Retina (tissue), 1 donor: ENCODE measurements around the gene ITSN2.

ENCODE experiments used
- DNase-seq: peaks from one replicate; pipeline ENCODE4 v3.0.0-alpha.2; 2016

The ITSN2 gene

DNA sequence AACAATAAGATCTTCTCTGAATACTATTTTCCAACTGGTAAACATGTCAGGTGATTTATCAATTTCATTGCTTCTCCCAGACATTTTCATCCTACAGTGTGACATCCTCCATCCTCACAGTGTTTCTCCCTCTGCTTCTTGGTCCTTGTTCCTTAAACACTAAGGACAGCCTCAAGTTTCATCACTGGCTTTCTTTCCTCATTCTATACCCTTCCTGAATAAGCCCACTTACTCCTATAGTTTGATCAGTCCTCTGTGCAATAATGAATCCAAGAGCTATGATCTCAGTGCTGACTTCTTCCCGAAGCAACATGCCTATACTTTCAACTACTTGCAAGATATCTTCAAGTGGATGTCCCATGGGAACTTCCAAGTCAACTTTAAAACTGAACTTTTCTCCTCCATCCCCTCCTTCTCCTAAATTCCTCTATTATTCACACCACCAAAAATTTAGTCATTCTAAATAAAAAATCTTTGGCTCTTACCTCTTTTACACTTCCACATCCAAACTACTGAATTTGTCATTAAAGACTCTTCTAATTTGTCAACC is 97.8 kb downstream of the ITSN2 start:
- no peak for DNase-seq

DNA sequence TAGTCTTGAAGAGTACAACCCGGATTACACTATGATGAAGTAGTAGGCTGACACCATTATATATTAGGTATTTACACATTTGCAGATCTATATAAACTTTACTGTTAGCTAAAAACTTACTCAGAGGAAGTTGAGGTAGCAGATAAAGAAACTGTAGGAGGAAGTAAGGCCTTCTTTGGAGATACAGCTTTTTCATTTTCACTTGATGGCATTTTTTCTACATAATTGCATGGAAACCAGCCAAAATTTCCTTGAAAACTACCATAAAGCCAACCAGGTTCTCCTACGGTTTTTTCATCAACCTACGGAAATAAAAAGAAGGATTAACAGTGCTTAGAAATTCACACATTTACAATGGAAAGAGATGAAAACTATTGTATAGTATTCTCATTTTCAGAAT is 98.9 kb downstream of the ITSN2 start:
- DNase-seq: no peak

DNA sequence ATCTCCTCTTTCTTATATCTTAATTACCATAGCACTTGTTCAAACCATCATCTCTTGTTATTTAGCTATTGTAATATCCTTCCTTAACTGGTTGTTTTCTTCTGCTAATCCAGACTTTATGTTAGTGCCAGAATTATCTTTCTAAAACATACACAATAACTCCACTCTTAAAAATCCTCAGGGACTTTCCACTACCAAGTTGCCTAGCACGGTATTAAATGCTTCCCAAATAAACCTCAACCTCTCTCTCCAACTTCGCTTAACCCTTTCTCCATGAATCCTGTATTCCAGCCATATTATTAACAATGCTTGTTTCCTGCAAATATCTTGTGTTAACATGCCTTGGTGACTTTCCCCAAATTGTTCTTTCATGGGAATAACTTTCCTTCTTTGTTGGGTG is 101.0 kb downstream of the ITSN2 start:
- DNase-seq: no peak

DNA sequence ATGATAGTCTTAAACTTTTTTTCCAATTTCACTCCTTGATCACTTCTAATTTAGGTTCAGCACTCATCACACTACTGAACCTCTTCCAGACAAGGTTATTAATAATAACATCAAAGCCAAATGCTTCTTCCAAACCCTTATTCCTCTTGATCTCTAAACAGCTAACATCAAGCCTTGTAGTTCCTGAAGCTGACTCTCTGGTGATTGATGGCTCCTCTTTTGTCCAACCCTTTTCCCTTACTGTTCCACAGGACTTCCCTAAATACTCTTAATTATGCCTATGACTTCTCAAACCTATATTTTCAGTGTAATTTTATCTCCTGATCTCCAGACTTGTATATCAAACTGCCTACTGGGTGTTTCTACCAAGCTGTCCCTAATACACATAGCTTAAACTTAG is 101.6 kb downstream of the ITSN2 start:
- DNase-seq: no peak

DNA sequence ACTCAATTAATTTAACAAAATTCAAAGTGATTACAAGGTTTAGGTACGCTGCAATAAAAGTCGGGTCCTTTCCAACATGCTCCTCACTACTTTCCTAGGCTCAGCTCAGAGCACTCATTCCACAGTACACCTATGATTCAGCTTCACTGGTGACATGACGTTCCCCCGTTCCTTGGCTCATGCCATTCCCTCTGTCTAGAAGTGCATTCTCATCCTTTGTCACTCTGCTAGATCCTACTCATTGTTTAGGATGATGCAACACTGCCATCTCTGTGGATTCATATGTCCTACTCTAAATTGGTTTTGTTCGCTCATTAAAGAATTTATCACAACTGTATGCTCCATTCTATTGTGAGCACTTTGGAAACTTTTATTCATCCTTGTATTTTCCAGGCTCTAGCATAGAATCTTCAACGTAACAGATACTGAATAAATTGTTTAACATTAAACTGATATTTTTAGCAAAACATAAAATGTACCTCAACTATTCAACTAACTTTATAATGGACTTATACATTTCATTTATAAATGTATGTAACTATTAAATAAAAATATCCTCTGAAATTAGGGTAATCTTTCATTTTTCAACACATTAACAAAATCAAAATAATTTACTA is 106.9 kb downstream of the ITSN2 start:
- DNase-seq: no peak

DNA sequence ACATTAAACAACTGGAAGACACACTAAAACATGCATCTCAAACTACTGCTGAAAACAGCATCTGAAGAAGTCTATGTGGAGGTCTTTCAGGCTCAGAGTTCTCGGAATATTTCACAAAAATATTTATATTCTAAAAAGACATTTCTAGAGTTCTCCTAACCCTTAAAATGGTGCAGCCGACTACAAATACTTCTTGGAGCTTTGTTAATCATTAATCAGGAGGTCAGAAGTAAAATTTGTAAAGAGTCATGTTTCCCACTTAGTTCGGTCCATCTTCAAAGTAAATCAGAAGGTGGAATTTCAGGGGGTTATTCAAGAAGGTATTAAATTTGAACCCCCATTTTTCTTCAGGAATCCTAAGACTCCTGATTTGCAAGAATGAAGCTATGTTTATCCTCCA is 112.7 kb downstream of the ITSN2 start:
- no peak for DNase-seq

DNA sequence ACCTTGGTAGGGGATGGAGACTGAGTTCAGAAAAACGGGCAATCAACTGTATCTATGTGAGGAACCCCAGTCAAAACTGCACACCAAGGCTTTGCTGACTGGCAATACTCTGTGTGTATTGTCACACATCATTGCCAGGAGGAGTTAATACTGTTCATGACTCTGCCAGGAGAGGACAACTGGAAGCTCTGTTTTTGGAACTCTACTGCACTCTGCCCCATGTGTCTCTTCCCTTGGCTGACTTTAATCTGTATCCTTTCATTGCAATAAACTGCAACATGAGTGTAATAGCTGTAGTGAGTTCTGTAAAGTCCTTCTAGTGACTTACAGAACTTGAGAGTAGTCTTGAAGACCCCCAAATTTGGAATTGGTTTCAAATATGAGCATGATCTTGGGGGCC is 113.2 kb downstream of the ITSN2 start:
- no peak for DNase-seq

DNA sequence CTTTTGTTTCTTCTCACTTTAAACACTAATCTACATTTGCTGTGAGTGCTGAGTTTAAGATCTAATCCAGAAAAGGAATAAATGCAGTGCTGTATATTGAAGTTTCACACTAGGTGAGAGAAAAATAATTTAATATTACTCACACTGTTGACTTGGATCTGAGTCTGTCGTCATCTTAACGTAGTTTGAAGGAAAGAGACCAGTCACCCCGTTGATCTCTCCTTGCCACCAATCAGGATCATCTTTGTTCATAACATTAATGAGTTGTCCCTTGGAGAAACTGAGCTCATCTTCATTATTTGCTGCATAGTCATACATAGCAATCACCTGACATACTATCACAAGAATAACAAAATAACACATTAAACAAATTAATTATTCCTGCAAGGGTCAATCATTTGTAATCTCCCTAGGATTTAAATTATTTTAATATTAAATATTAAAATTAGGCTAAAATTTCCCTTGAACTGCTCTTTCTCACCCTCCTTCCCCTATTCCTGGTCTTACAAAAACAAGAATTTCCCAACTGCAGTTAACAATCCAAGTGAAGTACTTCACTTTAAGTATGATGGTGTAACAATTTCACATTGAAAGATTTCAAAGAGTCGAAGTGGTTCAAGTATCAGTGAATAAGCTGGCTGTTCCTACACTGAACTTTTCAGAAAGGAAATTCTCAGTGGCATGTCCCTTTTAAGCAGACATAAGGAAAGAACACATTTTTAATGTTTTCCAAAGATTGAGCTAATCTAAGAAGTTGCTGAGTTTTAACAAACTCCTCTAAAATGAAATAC is 114.2 kb downstream of the ITSN2 start:
- DNase-seq: no peak

DNA sequence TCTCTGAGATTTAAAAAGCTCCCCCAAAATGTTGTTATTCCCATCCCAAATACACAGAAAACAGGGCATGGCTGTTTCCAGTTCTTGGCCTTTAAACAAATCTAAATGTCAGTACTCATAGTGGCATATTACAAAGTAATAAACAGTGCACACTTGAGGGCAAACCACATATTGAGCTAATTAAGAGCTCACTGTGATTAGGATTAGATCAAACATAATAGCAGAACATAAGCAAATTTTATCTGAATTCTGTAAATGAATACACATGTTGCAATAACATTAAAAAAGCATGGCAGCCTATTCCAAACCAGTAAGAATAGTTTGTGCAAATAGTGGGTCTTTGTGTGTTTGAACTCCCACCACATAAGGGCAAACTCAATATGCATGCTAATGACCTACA is 118.8 kb downstream of the ITSN2 start:
- DNase-seq: no peak

DNA sequence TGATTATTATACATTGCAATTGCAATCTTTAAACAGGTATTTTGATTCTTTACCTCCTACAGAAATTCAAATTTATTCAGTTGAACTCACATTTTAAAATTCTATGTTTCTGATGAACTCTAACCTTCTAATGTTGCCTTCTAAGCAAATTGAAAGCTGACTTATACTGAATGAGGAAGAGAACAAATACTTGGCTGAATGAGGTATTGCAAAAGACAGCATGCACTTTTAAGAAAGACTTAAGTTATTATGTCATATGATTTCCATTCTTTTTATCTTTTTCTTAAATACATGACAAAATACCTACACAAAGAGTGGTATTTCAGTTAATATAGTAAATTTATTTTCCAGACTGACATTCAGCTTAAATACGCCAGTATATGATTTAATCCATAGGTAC is 120.8 kb downstream of the ITSN2 start:
- DNase-seq: no peak

DNA sequence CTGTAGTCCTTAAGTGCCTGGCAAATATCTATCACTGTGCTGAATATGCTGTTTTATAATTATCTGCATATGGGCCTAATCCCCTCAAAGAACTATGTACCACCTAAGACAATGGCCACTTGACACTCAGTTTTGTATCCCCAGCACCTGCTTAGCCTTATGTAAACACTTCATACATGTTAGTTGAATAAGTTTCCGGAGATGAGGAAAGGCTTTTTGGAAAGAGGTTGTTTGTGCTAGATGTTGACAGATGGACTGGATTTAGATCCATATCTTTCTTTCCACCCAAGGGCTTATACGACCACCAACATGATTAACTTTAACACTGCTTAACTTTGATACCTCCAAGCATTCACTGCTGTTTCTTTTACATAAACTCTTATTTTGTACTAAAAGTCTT is 122.2 kb downstream of the ITSN2 start:
- no peak for DNase-seq

DNA sequence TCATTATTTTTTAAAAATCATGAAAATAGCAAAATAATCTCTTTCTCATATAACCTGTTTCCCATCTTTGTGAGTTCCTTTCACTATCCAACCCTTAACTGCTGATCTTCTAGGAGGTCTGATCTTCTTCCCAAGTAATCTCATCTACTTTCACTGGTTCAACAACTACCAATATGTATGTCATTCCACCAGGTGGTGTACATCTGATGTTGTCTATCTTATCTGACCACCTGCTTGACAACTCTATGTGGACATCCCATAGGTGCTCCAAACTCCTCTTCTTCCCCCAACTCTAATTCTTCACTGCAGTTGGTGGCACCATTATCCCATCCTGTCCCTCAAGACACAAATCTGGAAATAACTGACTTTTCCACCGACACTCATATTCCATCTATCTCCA is 123.0 kb downstream of the ITSN2 start:
- no peak for DNase-seq

DNA sequence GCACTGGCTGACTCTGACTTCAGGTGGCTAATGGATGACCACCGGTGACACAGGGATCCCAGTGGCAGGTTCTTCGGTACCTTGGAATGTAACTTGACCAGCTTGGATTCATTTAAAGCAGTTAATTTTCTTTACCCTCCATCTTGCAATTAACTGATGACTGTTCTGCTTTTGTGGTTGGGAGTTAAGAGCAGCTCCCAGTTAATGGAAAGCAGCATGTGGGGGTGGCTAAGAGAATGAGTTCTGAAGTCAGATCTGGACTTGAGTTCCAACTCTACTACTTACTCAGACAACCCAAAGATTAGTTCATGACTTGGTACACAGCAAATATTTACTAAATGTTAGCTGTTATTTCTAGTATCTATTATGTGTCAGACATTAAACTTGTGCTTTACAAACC is 127.0 kb downstream of the ITSN2 start:
- no peak for DNase-seq

DNA sequence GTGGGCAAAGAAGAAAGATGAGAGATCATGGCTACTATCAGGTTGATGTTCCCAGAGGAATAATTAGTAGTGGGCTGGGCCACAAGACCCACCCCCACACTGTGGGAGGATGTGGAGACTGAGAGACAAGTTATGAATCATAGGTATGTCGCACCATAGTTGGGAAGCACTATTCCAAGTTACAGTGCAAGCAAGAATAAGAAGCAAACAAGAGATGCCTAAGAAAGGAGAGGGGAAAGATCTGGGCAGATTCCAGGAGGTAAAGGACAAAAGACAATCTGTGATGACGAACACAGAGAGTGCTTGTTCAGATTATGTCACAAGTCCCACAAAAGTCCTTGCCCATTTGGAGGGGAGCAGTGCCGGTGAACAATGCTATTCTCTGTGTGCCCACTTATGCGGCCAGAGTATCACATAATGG is 128.9 kb downstream of the ITSN2 start:
- no peak for DNase-seq

DNA sequence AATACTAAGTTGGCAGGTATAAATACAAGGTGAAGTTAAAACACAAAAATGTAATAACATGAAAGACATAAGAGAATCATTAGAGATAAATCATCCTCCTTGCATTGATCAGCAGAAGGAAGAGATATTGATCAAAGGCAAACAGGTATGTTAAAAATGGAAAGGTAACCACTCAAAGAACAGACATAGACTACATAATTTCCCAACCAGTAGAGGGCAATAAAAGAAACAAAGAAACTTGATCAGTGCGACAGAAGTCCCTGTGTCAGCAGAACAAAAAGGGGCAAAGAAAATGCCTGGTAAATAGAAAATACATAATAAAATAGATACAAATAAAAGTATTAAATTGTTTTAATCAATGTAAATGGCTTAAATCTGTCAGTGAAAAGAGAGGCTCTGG is 131.9 kb downstream of the ITSN2 start:
- DNase-seq: no peak

DNA sequence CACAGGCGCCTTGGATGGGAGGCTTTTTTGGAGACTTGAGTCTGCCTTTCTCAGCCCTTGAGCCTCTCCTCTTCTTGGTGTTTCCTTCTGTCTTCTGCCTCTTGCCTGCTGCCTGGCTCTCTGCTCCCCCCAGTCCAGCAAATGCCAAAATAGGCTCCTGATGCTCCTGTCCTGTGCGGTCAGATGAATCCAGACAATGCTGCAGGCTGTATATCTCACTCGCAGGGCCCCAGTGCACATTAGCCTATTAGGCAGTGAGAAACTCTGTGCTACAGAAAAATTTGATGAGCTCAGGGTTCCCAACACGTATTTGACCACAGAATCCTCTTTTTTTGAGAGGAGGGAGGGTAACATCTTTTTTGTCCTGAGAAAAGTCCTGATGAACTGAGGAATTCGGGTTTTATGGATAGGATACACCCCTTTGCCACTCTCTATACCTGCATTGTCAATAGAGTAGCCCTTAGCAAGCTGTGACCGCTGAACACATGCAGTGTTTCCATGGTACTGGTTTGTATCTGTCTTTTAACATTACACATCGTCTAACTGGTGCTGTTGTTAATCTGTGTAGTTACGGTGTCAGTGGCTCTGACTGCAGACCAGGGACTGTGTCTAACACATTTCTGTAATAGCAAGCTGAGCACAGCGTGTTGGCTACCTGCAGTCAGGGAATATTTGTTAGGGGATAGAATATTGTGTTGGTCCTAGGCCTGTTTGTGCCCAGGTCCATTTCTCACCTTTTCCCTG is 134.7 kb downstream of the ITSN2 start:
- DNase-seq: peak; percentile 67

DNA sequence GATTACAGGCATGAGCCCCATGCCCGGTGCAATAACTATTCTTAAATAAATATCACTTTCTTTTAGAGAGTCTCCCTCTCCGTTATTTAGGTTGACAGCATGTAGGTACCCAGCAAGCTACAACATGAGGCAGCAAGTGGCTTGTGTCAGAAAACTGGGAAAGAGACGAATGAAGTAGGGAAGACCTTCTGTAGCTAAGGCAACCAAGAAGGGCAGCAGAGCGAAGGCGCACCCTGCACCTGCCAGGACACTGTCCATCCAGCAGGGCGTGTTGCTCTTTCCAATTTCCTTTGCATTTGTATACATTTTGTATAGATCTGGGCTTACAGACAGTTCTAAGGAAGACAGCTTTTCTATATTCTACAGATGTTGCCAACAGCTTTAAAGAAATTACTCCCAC is 137.4 kb downstream of the ITSN2 start:
- DNase-seq: no peak

DNA sequence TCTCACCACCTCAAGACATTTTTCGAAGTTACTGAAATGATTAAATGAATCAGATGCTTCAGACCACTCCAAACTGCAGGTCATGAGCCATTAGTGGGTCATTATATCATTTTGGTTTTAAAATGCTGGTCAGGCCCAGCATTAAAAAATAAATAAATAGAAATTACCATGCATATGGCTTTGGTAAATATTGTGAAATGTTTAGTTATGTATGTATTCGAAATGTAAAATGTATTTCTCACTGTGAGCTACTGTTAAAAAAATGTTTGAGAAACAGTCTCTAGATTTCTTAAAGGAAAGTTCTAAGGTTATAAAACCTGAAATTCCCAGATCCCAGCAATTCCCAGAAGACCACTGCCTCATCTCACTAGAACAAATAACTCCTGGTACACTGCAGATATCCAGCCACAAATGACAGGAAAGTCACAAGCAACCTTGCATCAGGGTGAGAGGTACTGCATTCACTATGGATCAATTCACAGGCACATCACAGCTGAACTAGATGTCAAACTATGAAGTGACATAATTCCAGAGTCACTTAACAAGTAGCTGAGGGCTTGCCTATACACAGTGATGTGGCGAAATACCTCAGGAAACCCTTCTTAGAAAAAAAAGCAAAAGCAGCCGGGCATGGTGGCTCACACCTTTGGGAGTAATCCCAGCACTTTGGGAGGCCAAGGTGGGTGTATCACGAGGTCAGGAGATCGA is 138.8 kb downstream of the ITSN2 start:
- no peak for DNase-seq

DNA sequence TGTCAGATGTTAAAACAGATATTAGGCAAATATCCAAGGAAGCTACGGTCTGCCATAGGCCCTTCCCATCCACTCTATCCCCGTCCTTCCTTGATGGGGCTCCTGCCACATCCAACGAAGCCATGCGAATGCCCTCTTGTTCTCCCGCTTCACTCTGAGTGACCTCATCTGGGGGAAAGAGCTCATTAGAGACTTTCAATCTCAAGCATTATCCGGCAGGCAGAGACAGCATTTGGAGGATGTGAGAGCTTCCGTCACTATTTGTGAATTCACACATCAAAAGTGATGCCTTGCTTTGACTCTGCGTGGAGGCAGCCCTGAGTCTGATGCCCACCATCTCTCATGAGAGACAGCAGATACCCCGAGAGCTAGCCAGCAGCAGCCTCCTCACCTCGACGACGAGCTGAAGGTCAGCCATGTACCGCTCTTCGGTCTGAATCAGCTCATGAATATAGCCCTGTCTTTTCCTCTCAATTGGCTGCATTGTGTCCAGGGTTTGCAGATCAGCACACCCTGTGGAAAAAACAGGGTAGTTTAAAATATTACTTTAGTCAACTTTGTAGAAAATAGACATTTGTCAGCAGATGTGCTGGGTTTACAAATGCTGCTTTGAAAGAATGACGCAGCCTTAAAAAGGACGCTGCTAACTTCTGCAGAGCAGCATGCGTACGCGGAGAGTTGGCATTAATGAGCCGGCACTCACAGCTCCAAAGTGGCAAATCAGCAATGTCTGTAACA is 139.6 kb downstream of the ITSN2 start:
- DNase-seq: no peak

DNA sequence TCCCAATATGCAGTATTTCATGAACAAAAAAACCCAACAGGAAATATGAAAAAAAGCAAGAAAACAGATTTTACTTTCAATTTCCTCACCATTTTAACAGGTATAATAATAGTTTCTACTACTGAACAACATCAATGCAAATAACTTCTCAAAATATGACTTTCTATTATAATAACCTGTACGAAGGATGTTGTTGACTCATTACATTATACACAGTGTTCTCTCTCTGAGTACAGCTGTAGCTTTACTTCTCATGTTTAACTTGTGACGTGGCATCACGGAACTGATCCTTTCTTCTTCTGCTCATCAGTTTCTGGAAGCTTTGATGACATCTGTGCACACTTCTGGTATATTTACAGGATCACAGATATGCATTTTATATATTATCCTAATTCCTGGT is 145.5 kb downstream of the ITSN2 start:
- no peak for DNase-seq

DNA sequence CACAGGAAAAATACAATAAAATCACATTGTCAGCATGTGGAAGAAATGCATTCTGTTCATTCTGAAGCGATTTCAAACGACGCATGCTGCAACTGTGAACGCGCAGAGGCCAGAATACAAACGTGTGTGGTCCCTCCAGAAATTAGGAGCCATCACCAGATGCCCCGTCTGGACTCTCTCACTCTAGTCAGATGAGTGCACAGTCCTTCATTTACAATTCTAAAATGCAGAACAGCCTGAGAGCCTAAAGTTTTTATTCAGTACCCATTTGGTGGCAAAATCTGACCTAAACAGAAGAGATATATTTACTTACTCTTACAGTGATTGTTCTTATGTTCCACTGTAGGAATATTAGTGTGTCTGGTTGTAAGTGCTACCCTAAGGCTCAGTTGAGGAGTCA is 148.9 kb downstream of the ITSN2 start:
- DNase-seq: no peak

DNA sequence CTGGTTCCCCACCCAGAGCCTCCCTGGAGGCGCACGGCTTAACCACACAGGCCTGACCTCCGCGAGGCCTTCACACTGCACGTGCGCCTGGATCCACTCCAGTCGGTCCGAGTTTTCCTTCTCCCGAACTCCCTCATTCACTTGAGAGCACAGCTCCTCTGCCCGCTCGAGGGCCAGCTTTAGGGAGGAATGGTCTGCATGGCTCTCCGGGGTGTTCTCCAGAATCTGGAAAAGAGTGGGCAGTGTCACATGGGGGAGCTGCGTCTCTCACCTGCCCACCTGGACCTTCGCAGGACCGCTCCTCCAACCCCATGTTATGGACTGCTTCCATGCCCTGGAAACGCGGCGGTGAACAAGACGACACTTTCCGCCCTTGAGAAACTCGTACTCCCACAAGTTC is 149.6 kb downstream of the ITSN2 start:
- no peak for DNase-seq

DNA sequence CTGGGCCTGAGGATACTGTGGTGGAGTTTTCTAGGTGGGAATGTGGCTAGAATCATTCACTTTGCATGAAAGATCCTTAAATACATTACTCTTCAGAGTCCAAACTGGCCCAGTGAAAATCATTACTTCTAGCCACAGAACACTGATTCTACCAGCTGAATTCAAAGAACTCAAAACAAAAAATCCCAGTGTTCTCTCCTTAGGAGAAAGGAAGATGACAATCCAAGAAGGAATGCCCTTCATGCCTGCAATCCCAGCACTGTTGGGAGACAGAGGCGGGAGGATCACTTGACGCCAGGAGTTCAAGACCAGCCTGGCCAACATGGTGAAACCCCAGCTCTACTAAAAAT is 150.3 kb downstream of the ITSN2 start:
- DNase-seq: no peak
